Activated CD4-positive, alpha-beta T cell treated with anti-CD3 and anti-CD28 coated beads, Interleukin-2, amount 50 U/mL, for 1 hour (primary cell): ENCODE results near the gene MLLT10.
A peak's percentile ranks its signal among the peaks of the same experiment; 100 is the strongest.

Source experiments
- DNase-seq: peaks from one replicate; pipeline ENCODE4 v3.0.0-alpha.2; 2020

Gene MLLT10

GRCh38 chr10:21533467-21534279 is at the start of gene MLLT10:
Gene MLLT10 (plus strand): TSS chr10:21534232. CDS start chr10:21534645, 413 bp downstream.
- peak; percentile 88 for DNase-seq

- no peak for DNase-seq
Observed at GRCh38 chr10:21487416-21488180, 46.4 kb upstream of the MLLT10 start.

GRCh38 chr10:21488246-21488956 is 45.6 kb upstream of the MLLT10 start:
- DNase-seq, result no peak

- DNase-seq, result no peak
Observed at GRCh38 chr10:21488957-21489446, 45.0 kb upstream of the MLLT10 start.

- DNase-seq, result no peak
Observed at GRCh38 chr10:21490028-21490710, 43.9 kb upstream of the MLLT10 start.

- no peak for DNase-seq
Observed at GRCh38 chr10:21490711-21491105, 43.3 kb upstream of the MLLT10 start.

- DNase-seq, result no peak
Observed at GRCh38 chr10:21492421-21492820, 41.6 kb upstream of the MLLT10 start.

GRCh38 chr10:21493784-21494183 is 40.2 kb upstream of the MLLT10 start:
- DNase-seq, result no peak

GRCh38 chr10:21494191-21495001 is 39.6 kb upstream of the MLLT10 start:
- DNase-seq, result no peak

- DNase-seq, result no peak
Observed at GRCh38 chr10:21495002-21495751, 38.9 kb upstream of the MLLT10 start.

GRCh38 chr10:21495752-21496342 is 38.2 kb upstream of the MLLT10 start:
- DNase-seq, result peak; percentile 86

GRCh38 chr10:21496343-21497176 is 37.5 kb upstream of the MLLT10 start:
- DNase-seq, result peak; percentile 59

GRCh38 chr10:21497177-21497807 is 36.7 kb upstream of the MLLT10 start:
- no peak for DNase-seq

GRCh38 chr10:21498377-21498776 is 35.7 kb upstream of the MLLT10 start:
- DNase-seq, result no peak

- no peak for DNase-seq
Observed at GRCh38 chr10:21498986-21499385, 35.0 kb upstream of the MLLT10 start.

- no peak for DNase-seq
Observed at GRCh38 chr10:21499701-21500577, 34.1 kb upstream of the MLLT10 start.

GRCh38 chr10:21500578-21500910 is 33.5 kb upstream of the MLLT10 start:
- DNase-seq, result no peak

GRCh38 chr10:21501091-21501490 is 32.9 kb upstream of the MLLT10 start:
- no peak for DNase-seq
